ENCODE data around the gene CCDC85A. TPM values are rescaled to one million over a fixed set of nuclear protein-coding genes. Genes with fewer than 3 reads are reported as not detected.
"Not testable (repeated sequence)": the region's sequence is repeated elsewhere in the genome, so short reads cannot be mapped to it uniquely, and the experiment has no call there.

Gene CCDC85A
- total RNA-seq: under 1 TPM in 5 of 6 experiments, not detected in 1; 0.07 to 0.31 (median 0.14) TPM
- long read RNA-seq: 0 reads

DNA sequence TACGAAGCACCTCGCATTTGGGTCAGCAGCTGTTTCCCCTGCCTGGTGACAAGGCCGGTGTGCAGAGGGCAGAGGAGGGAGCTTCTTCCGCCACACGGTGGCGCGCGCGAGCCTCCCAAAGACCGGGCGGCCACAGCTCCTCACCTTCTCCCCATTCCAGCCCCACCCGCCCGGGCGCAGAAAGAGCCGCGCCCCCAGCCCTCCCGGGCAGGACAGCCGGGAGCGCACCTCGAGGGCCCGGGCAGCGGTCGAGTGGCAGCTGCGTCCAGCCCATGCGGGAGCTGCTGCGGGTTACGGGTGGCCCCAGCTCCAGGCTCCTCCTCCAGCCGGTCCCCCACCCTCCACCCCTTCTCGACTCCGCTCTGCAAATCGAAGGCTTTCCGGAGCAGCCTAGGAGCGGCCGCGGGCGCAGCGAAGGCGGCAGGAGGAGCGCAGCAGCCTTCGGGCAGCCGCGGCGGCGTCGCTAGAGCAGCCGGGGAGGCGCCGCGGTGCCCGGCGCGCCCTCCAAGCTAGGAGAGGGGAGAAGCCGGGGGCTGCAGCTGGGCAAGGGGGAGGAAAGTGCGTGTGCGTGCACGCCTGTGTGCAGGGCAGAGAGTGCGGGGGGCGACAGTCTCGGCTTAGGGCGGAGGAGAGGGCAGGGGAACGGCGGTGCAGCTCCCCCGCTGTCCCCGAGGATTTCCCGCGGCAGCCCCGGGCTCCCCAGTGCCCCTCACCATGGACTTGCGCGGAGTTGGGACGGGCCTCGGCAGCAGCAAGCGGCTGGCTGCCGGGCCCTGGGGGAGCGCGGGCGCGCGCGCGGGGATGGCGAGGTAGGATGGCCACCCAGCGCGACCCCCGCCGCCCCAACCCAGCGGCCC is at the start of gene CCDC85A:
Gene CCDC85A, plus strand, starts transcription at position 348 of the 857 bp plus-strand sequence. CDS start 635 bp downstream, outside the sequence.
- H3K4me1 ChIP-seq: peaks cover 0 to 11% (median 0%) of the 10 kb centered on the region in 4 donors
- no peaks in the 10 kb centered on the region for H3K27me3 ChIP-seq
- H3K4me3 ChIP-seq: peak within 1 kb of the TSS; percentile 50 to 62 (median 54)
- H3K9me3 ChIP-seq: no peaks in the 10 kb centered on the region
- no peak within 1 kb of the TSS for H3K27ac ChIP-seq
- TF ChIP-seq POLR2A (IDR thresholded peaks at IDR 0.05) (no peak), CTCF (IDR thresholded peaks at IDR 0.05) (peak; percentile 83 to 94 (median 92))
- ATAC-seq (peak; percentile 95 to 97 (median 96)), DNase-seq (peak; percentile 85 to 88 (median 85))
- 0% methylated on average over 10 of the region's 86 CpGs for WGBS (ENCODE audit: insufficient coverage, low coverage, low lambda C conversion rate, missing lambda C conversion rate)
- H3K36me3 ChIP-seq: no peaks in the 10 kb centered on the region
- intact Hi-C loops (cut with DNase I): loop anchor here (5.0 to 10.0 kb wide), 2 partner anchors 563 to 571 kb away; no protein-coding TSS in a partner anchor

DNA sequence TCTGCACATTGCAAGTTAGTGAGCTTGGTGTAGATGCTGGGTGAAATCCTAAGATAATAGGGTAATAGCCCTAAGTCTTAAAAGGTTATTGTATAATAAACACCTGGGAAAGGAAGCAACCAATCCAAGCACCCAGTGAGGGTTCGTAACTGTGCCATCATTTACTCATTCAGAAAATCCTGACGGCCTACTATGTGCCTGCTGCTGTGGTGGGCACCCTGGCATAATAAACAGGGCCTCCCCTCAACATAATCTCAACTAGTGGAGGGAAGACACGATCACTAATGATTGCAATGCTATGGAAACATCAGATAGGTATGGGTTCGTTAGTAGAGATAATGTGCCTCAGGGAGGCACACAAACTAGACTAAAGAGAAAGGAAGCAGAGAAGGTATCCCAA is 48.9 kb upstream of the CCDC85A start:
- intact Hi-C loops (cut with DNase I): loop anchor here in 1 of 2 donors (10.0 kb wide), 1 partner anchor 410 kb away; no protein-coding TSS in a partner anchor
- ATAC-seq: no peak
- H3K4me3 ChIP-seq: no peak overlapping the region

DNA sequence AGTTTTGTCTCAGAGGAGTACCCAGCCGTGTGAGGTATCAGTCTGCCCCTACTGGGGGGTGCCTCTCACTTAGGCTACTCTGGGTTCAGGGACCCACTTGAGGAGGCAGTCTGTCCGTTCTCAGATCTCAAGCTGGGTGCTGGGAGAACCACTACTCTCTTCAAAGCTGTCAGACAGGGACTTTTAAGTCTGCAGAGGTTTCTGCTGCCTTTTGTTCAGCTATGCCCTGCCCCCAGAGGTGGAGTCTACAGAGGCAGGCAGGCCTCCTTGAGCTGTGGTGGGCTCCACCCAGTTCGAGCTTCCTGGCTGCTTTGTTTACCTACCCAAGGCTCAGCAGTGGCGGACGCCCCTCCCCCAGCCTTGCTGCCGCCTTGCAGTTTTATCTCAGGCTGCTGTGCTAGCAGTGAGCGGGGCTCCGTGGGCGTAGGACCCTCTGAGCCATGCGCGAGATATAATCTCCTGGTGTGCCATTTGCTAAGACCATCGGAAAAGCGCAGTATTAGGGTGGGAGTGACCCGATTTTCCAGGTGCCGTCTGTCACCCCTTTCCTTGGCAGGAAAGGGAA is 41.2 kb upstream of the CCDC85A start:
- H3K36me3 ChIP-seq; H3K4me1 ChIP-seq; H3K9me3 ChIP-seq; DNase-seq; intact Hi-C loops (cut with DNase I); H3K27ac ChIP-seq; H3K4me3 ChIP-seq; ATAC-seq; H3K27me3 ChIP-seq: not testable (repeated sequence)
- 84% methylated on average over 6 of the region's 15 CpGs for WGBS (ENCODE audit: insufficient coverage, low coverage, low lambda C conversion rate, missing lambda C conversion rate)

More for the DNA sequence above, 48.9 kb upstream of the CCDC85A start:
- no peaks in the 10 kb centered on the region for H3K27me3 ChIP-seq
- no peak for DNase-seq
- H3K27ac ChIP-seq: no peak overlapping the region
- TF ChIP-seq CTCF (IDR thresholded peaks at IDR 0.05) (no peak), POLR2A (IDR thresholded peaks at IDR 0.05) (no peak)
- no peaks in the 10 kb centered on the region for H3K4me1 ChIP-seq
- 40% methylated on average over 3 of the region's 4 CpGs for WGBS (ENCODE audit: insufficient coverage, low coverage, low lambda C conversion rate, missing lambda C conversion rate)
- H3K9me3 ChIP-seq: no peaks in the 10 kb centered on the region
- H3K36me3 ChIP-seq: no peaks in the 10 kb centered on the region

- no peaks in the 10 kb centered on the region for H3K4me1 ChIP-seq
- no peaks in the 10 kb centered on the region for H3K36me3 ChIP-seq
- no peak overlapping the region for H3K27ac ChIP-seq
- intact Hi-C loops (cut with DNase I): no loop called here
- ATAC-seq (no peak), DNase-seq (no peak)
- TF ChIP-seq POLR2A (IDR thresholded peaks at IDR 0.05) (no peak), CTCF (IDR thresholded peaks at IDR 0.05) (no peak)
- H3K9me3 ChIP-seq: no peaks in the 10 kb centered on the region
- H3K27me3 ChIP-seq: no peaks in the 10 kb centered on the region
- H3K4me3 ChIP-seq: no peak overlapping the region
- 92% methylated on average over 2 of the region's 2 CpGs for WGBS (ENCODE audit: insufficient coverage, low coverage, low lambda C conversion rate, missing lambda C conversion rate)
These were observed 35.9 kb upstream of the CCDC85A start for GRCh38 chr2:56147907-56148306.

GRCh38 chr2:56148825-56149224 is 35.0 kb upstream of the CCDC85A start:
- Histone ChIP-seq H3K27ac (no peak overlapping the region), H3K9me3 (no peaks in the 10 kb centered on the region), H3K27me3 (no peaks in the 10 kb centered on the region), H3K36me3 (no peaks in the 10 kb centered on the region), H3K4me3 (no peak overlapping the region), H3K4me1 (no peaks in the 10 kb centered on the region)
- ATAC-seq: no peak
- no peak for DNase-seq
- intact Hi-C loops (cut with DNase I): no loop called here
- 48% methylated on average over 3 of the region's 3 CpGs for WGBS (ENCODE audit: insufficient coverage, low coverage, low lambda C conversion rate, missing lambda C conversion rate)
- TF ChIP-seq POLR2A (IDR thresholded peaks at IDR 0.05) (no peak), CTCF (IDR thresholded peaks at IDR 0.05) (no peak)
